HepG2 (cell line): Measurements from ENCODE around the gene ENO1. TPM values are rescaled to one million over a fixed set of nuclear protein-coding genes. Genes with fewer than 3 reads are reported as not detected.

Experiments
- HDAC6 ChIP-seq: fragments of 200-600 bp; sonication (generic); IDR thresholded peaks from 2 replicates; pipeline ENCODE4 v1.7.0; 2017; ENCODE audit warnings: mild to moderate bottlenecking, antibody characterized with exemption, low read length, low read depth
- HNF4G ChIP-seq, 2 experiments: sonication (generic) in 1 of 2; formaldehyde crosslinking in 1 of 2; IDR thresholded peaks; 2 replicates each; pipeline versions ENCODE4 v1.4.0 to v1.6.1; 2011 to 2020; ENCODE audit warnings: borderline replicate concordance in 2 of 2, low read depth in 2 of 2, mild to moderate bottlenecking in 2 of 2, low read length in 1 of 2, missing genetic modification reagents in 1 of 2, moderate library complexity in 1 of 2
- KMT2B ChIP-seq: IDR thresholded peaks from 2 replicates; pipeline ENCODE4 v1.6.1; 2016; ENCODE audit warnings: missing genetic modification reagents, missing compliant biosample characterization
- MEF2D ChIP-seq: sonication (generic); formaldehyde crosslinking; IDR thresholded peaks from 2 replicates; pipeline ENCODE4 v1.5.1; 2020; ENCODE audit warnings: mild to moderate bottlenecking, missing genetic modification reagents
- PATZ1 ChIP-seq: sonication (generic); formaldehyde crosslinking; IDR thresholded peaks from 2 replicates; pipeline ENCODE4 v1.4.0; 2020; ENCODE audit warnings: missing genetic modification reagents
- PBX3 ChIP-seq: sonication (generic); formaldehyde crosslinking; IDR thresholded peaks from 2 replicates; pipeline ENCODE4 v1.8.1; 2023; ENCODE audit warnings: missing genetic modification reagents, inconsistent platforms, borderline replicate concordance
- PHF20 ChIP-seq: sonication (generic); formaldehyde crosslinking; IDR thresholded peaks from 2 replicates; pipeline ENCODE4 v1.5.0; 2020; ENCODE audit warnings: mild to moderate bottlenecking, missing genetic modification reagents
- REL ChIP-seq: sonication (generic); formaldehyde crosslinking; conservative IDR thresholded peaks from 2 replicates; pipeline ENCODE4 v1.8.0; 2022; ENCODE audit warnings: mild to moderate bottlenecking, missing genetic modification reagents, moderate library complexity
- ZNF138 ChIP-seq: sonication (generic); formaldehyde crosslinking; IDR thresholded peaks from 2 replicates; pipeline ENCODE4 v1.5.0; 2020; ENCODE audit warnings: mild to moderate bottlenecking, low read depth, missing genetic modification reagents
- ZNF281 ChIP-seq: sonication (generic); formaldehyde crosslinking; IDR thresholded peaks from 2 replicates; pipeline ENCODE4 v1.4.0; 2020; ENCODE audit warnings: missing genetic modification reagents, borderline replicate concordance
- ZNF337 ChIP-seq: sonication (generic); formaldehyde crosslinking; IDR thresholded peaks from 2 replicates; pipeline ENCODE4 v1.5.1; 2020; ENCODE audit warnings: missing genetic modification reagents, low read depth, mild to moderate bottlenecking, borderline replicate concordance
- ZNF44 ChIP-seq: sonication (generic); formaldehyde crosslinking; IDR thresholded peaks from 2 replicates; pipeline ENCODE4 v1.5.1; 2020; ENCODE audit warnings: mild to moderate bottlenecking, missing genetic modification reagents
- ZNF530 ChIP-seq: sonication (generic); formaldehyde crosslinking; IDR thresholded peaks from 2 replicates; pipeline ENCODE4 v1.5.0; 2020; ENCODE audit warnings: low read depth, mild to moderate bottlenecking, missing genetic modification reagents
- ZNF580 ChIP-seq: IDR thresholded peaks from 2 replicates; pipeline ENCODE4 v1.6.1; 2016; ENCODE audit warnings: low read depth, borderline replicate concordance
- ZNF644 ChIP-seq: IDR thresholded peaks from 2 replicates; pipeline ENCODE4 v1.6.1; 2016; ENCODE audit warnings: low read depth
- ZNF800 ChIP-seq: sonication (generic); formaldehyde crosslinking; IDR thresholded peaks from 2 replicates; pipeline ENCODE4 v1.4.0; 2020; ENCODE audit warnings: missing genetic modification reagents
- ZNF891 ChIP-seq: sonication (generic); formaldehyde crosslinking; IDR thresholded peaks from 2 replicates; pipeline ENCODE4 v1.5.0; 2020; ENCODE audit warnings: mild to moderate bottlenecking, missing genetic modification reagents
- polyA plus RNA-seq, 8 experiments: library from polyadenylated mRNA; depleted of rRNA in 3 of 8; stranded (reverse) in 7 of 8; unstranded in 1 of 8; fragments of >200 nt; fragmentation: Illumina TruSeq in 4 of 8; extraction: Trizol in 4 of 8; gene quantifications; 2 replicates each; pipeline versions ENCODE4 v1.2.1 to v1.2.3, GENCODE V29; 2011 to 2016; ENCODE audit warnings: low read depth in 4 of 8, missing spikeins in 1 of 8, mixed read lengths in 1 of 8; ENCODE audit not compliant: insufficient read depth in 1 of 8
- total RNA-seq, 5 experiments: library from RNA; depleted of rRNA; stranded (reverse); fragments of >200 nt; fragmentation: Illumina TruSeq; extraction: Trizol; gene quantifications; 2 replicates each; pipeline ENCODE4 v1.2.3, GENCODE V29; 2016; ENCODE audit warnings: low read depth in 1 of 5

The ENO1 gene
- total and polyA plus RNA-seq, 2 of the 13 experiments (the other 11 are each of a cell fraction or from before 2014, with no cell fraction given), result 1,559 to 3,103 TPM

- TF ChIP-seq ZNF337, result no peak; the same call in 1 of the 2 replicates
- 0 out of 2 replicates have a peak, but pooled peaks have one; percentile 79 for TF ChIP-seq ZNF580 (CRISPR knock-in tag)
- no peak for TF ChIP-seq ZNF138 (CRISPR knock-in tag)
- TF ChIP-seq ZNF891 (CRISPR knock-in tag), result no peak
- 0 out of 2 replicates have a peak, but pooled peaks have one; percentile 16 for TF ChIP-seq REL (CRISPR knock-in tag)
- no peak for TF ChIP-seq PBX3 (CRISPR knock-in tag)
- peak; percentile 34; the same call in 1 of the 2 replicates for TF ChIP-seq PATZ1 (CRISPR knock-in tag)
- TF ChIP-seq ZNF530, result no peak
- TF ChIP-seq ZNF644 (CRISPR knock-in tag), result peak; percentile 56
- no peak for TF ChIP-seq ZNF281 (CRISPR knock-in tag)
- TF ChIP-seq MEF2D (CRISPR knock-in tag), result peak; percentile 60; the same call in 1 of the 2 replicates
- TF ChIP-seq ZNF44 (CRISPR knock-in tag), result 0 out of 2 replicates have a peak, but pooled peaks have one; percentile 51
- TF ChIP-seq HDAC6, result no peak
- TF ChIP-seq PHF20 (CRISPR knock-in tag), result 0 out of 2 replicates have a peak, but pooled peaks have one; percentile 18
- no peak for TF ChIP-seq HNF4G (IDR thresholded peaks at IDR 0.05; ENCODE audit: borderline replicate concordance, low read depth, low read length)
- TF ChIP-seq HNF4G (CRISPR knock-in tag; IDR thresholded peaks at IDR 0.05; ENCODE audit: borderline replicate concordance, low read depth), result no peak
- TF ChIP-seq ZNF800 (CRISPR knock-in tag), result 0 out of 2 replicates have a peak, but pooled peaks have one; percentile 74
- peak; percentile 49; the same call in 1 of the 2 replicates for TF ChIP-seq KMT2B (CRISPR knock-in tag)
Observed at GRCh38 chr1:8913457-8913856, 35.0 kb upstream of the ENO1 start (continued).
